HepG2 (cell line): ENCODE results near the gene ARHGEF4. TPM values are rescaled to one million over a fixed set of nuclear protein-coding genes. Genes with fewer than 3 reads are reported as not detected.

ENCODE experiments used
- ARID3A ChIP-seq: IDR thresholded peaks from 2 replicates; pipeline ENCODE4 v1.6.1; 2012; ENCODE audit warnings: low read depth, low read length, improper control_type of control experiment
- CENPX ChIP-seq: sonication (generic); formaldehyde crosslinking; IDR thresholded peaks from 2 replicates; pipeline ENCODE4 v1.9.0; 2021; ENCODE audit warnings: mild to moderate bottlenecking, missing genetic modification reagents, moderate library complexity
- FOXA3 ChIP-seq: IDR thresholded peaks from 2 replicates; pipeline ENCODE4 v1.6.1; 2016; ENCODE audit warnings: missing genetic modification reagents, missing compliant biosample characterization
- JUNB ChIP-seq: sonication (generic); formaldehyde crosslinking; IDR thresholded peaks from 2 replicates; pipeline ENCODE4 v1.8.0; 2022; ENCODE audit warnings: missing genetic modification reagents, mild to moderate bottlenecking, borderline replicate concordance
- MXD4 ChIP-seq: IDR thresholded peaks from 2 replicates; pipeline ENCODE4 v1.6.1; 2016; ENCODE audit warnings: mild to moderate bottlenecking, missing biosample characterization, missing genetic modification reagents
- NCOA5 ChIP-seq: sonication (generic); formaldehyde crosslinking; IDR thresholded peaks from 2 replicates; pipeline ENCODE4 v1.4.0; 2020; ENCODE audit warnings: missing genetic modification reagents
- SAP130 ChIP-seq: IDR thresholded peaks from 2 replicates; pipeline ENCODE4 v1.6.1; 2016; ENCODE audit warnings: low read depth
- ZBTB1 ChIP-seq: sonication (generic); formaldehyde crosslinking; IDR thresholded peaks from 2 replicates; pipeline ENCODE4 v1.4.0; 2020; ENCODE audit warnings: missing genetic modification reagents, borderline replicate concordance
- ZNF382 ChIP-seq: sonication (generic); formaldehyde crosslinking; IDR thresholded peaks from 2 replicates; pipeline ENCODE4 v1.5.0; 2020; ENCODE audit warnings: missing genetic modification reagents, mild to moderate bottlenecking, borderline replicate concordance
- ZNF609 ChIP-seq: sonication (generic); formaldehyde crosslinking; IDR thresholded peaks from 2 replicates; pipeline ENCODE4 v1.4.0; 2020; ENCODE audit warnings: mild to moderate bottlenecking, missing genetic modification reagents, borderline replicate concordance
- ZNF782 ChIP-seq: sonication (generic); formaldehyde crosslinking; IDR thresholded peaks from 2 replicates; pipeline ENCODE4 v1.4.0; 2020; ENCODE audit warnings: missing genetic modification reagents, mild to moderate bottlenecking, borderline replicate concordance
- ZNF784 ChIP-seq: sonication (generic); formaldehyde crosslinking; IDR thresholded peaks from 2 replicates; pipeline ENCODE4 v1.5.1; 2020; ENCODE audit warnings: missing genetic modification reagents, mild to moderate bottlenecking, borderline replicate concordance
- polyA plus RNA-seq, 8 experiments: library from polyadenylated mRNA; depleted of rRNA in 3 of 8; stranded (reverse) in 7 of 8; unstranded in 1 of 8; fragments of >200 nt; fragmentation: Illumina TruSeq in 4 of 8; extraction: Trizol in 4 of 8; gene quantifications; 2 replicates each; pipeline versions ENCODE4 v1.2.1 to v1.2.3, GENCODE V29; 2011 to 2016; ENCODE audit warnings: low read depth in 4 of 8, missing spikeins in 1 of 8, mixed read lengths in 1 of 8; ENCODE audit not compliant: insufficient read depth in 1 of 8
- total RNA-seq, 5 experiments: library from RNA; depleted of rRNA; stranded (reverse); fragments of >200 nt; fragmentation: Illumina TruSeq; extraction: Trizol; gene quantifications; 2 replicates each; pipeline ENCODE4 v1.2.3, GENCODE V29; 2016; ENCODE audit warnings: low read depth in 1 of 5
- TF ChIP-seq, protein P1 (sequence below): sonication (generic); formaldehyde crosslinking; IDR thresholded peaks from 2 replicates; pipeline ENCODE4 v1.5.0; 2020; ENCODE audit warnings: mild to moderate bottlenecking, missing genetic modification reagents

ARHGEF4 gene
- total and polyA plus RNA-seq, 2 of the 13 experiments (the other 11 are each of a cell fraction or from before 2014, with no cell fraction given), result 0.11 to 0.13 TPM

DNA sequence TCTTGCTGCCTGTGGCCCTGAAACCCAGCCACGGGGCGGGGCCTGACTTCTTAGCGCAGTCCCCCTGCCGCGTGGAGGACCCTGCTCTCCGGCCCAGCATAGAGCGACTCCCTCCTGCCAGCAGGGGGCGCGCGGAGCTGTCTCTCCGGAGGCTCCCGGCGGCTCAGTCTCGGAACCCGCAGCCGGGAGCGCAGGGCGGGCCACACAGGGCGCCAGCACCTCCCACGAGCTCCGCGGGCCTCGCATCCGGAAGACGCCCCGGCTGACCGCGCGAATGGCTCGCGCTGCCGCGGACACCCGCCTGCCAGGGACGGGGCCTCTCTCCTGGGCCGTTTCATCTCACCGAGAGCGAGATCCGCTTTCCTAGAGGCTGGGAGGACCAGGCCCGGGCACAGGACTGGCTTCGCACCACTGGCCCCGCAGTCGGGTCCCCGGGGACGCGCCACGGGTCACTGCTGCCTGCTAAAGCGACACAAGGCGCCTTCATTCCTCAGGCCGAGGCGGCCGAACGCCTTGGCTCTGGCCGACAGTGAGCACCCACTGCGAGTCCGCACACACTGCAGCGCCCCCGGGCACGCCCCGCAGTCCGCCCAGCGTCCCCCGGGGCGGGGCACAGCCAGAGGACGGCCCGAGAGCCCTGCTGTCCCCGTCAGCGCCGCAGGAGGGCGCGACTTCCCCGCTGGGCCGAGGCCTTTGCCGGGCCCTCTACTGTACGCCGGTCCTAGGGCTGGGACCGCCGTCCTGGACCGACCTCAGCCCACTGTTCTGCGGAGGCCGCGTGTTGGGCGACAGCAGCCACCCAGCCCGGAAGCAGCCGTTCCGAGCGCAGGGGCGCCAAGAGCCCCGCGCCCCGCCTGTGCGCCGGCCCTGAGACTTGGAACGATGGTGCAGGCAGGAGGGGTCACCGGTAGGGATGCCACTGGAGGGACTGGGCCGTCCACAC is 39.0 kb upstream of the ARHGEF4 start (continued):
- TF ChIP-seq ZNF382 (CRISPR knock-in tag), result no peak
- no peak for TF ChIP-seq NCOA5 (CRISPR knock-in tag)
- no peak for TF ChIP-seq ARID3A
- no peak for TF ChIP-seq CENPX (CRISPR knock-in tag)
- peak; percentile 23; the same call in 1 of the 2 replicates for TF ChIP-seq ZNF784
- peak; percentile 39; the same call in 1 of the 2 replicates for TF ChIP-seq SAP130 (CRISPR knock-in tag)
- TF ChIP-seq JUNB, result no peak
- TF ChIP-seq, protein P1, sequence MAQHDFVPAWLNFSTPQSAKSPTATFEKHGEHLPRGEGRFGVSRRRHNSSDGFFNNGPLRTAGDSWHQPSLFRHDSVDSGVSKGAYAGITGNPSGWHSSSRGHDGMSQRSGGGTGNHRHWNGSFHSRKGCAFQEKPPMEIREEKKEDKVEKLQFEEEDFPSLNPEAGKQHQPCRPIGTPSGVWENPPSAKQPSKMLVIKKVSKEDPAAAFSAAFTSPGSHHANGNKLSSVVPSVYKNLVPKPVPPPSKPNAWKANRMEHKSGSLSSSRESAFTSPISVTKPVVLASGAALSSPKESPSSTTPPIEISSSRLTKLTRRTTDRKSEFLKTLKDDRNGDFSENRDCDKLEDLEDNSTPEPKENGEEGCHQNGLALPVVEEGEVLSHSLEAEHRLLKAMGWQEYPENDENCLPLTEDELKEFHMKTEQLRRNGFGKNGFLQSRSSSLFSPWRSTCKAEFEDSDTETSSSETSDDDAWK (CRISPR knock-in tag), result no peak
- no peak for TF ChIP-seq FOXA3 (CRISPR knock-in tag)
- 0 out of 2 replicates have a peak, but pooled peaks have one; percentile 40 for TF ChIP-seq ZNF609 (CRISPR knock-in tag)
- peak; percentile 61; the same call in 1 of the 2 replicates for TF ChIP-seq MXD4
- TF ChIP-seq ZNF782 (CRISPR knock-in tag), result peak; percentile 82; the same call in 1 of the 2 replicates
- no peak for TF ChIP-seq ZBTB1 (CRISPR knock-in tag)
